Spleen (tissue), 11 donors: ENCODE data around the gene HOXC13. TPM values are rescaled to one million over a fixed set of nuclear protein-coding genes. Genes with fewer than 3 reads are reported as not detected.

Experiments used
- DNase-seq: peaks from one replicate; pipeline ENCODE4 v3.0.0-alpha.2; 2020
- H3K27ac ChIP-seq, 8 donors: fragments of 200-600 bp; sonication (generic) in 7 of 8; 1 replicate in 4 of 8; 2 replicates in 4 of 8; pipeline versions ENCODE4 v1.5.0 to v1.8.0; 2016 to 2021; ENCODE audit warnings: inconsistent platforms in 4 of 8, mild to moderate bottlenecking in 4 of 8, moderate library complexity in 1 of 8
- H3K27me3 ChIP-seq, 7 donors: fragments of 200-600 bp; sonication (generic) in 6 of 7; replicated peaks in 1 of 7; 1 replicate in 4 of 7; 2 replicates in 3 of 7; pipeline versions ENCODE4 v1.5.0 to v1.8.0; 2016 to 2021; ENCODE audit warnings: inconsistent platforms in 3 of 7, mild to moderate bottlenecking in 1 of 7
- H3K36me3 ChIP-seq, 6 donors: fragments of 200-600 bp; sonication (generic) in 5 of 6; 1 replicate in 4 of 6; 2 replicates in 2 of 6; pipeline versions ENCODE4 v1.5.0 to v1.8.0; 2016 to 2021; ENCODE audit warnings: inconsistent platforms in 2 of 6
- H3K4me1 ChIP-seq, 6 donors: fragments of 200-600 bp; sonication (generic) in 5 of 6; 1 replicate in 3 of 6; 2 replicates in 3 of 6; pipeline versions ENCODE4 v1.5.0 to v1.8.0; 2016 to 2021; ENCODE audit warnings: inconsistent platforms in 3 of 6
- H3K4me3 ChIP-seq, 8 donors: fragments of 200-600 bp; sonication (generic) in 7 of 8; 1 replicate in 4 of 8; 2 replicates in 4 of 8; pipeline versions ENCODE4 v1.5.0 to v1.8.0; 2016 to 2021; ENCODE audit warnings: inconsistent platforms in 4 of 8, mild to moderate bottlenecking in 4 of 8, moderate library complexity in 2 of 8
- H3K9me3 ChIP-seq, 8 donors: fragments of 200-600 bp; sonication (generic) in 7 of 8; 1 replicate in 4 of 8; 2 replicates in 4 of 8; pipeline versions ENCODE4 v1.5.0 to v1.8.0; 2016 to 2021; ENCODE audit warnings: inconsistent platforms in 4 of 8
- POLR2A ChIP-seq, 3 donors: fragments of 450-650 bp; IDR thresholded peaks; one replicate each; pipeline ENCODE4 v1.5.1; 2017; ENCODE audit warnings: antibody characterized with exemption in 3 of 3, mild to moderate bottlenecking in 1 of 3
- POLR2AphosphoS5 ChIP-seq, 3 donors: sonication (generic); formaldehyde crosslinking; IDR thresholded peaks; one replicate each; pipeline ENCODE4 v1.5.1; 2017; ENCODE audit warnings: antibody characterized with exemption in 3 of 3
- WGBS, 5 donors: extraction: QIAGEN DNeasy Blood & Tissue Kit in 3 of 5; methylation state at CpG; one replicate each; pipeline versions ENCODE4 v1.1.5 to v1.1.7; 2013 to 2018; 5-methylcytosine and 5-hydroxymethylcytosine counted together
- intact Hi-C: fragments of 100-400 bp; cut with DNase I; formaldehyde crosslinking; loops from one replicate; pipeline ENCODE4 v1.15.0; 2023; ENCODE audit warnings: low total_unique reads
- polyA plus RNA-seq, 3 donors: library from polyadenylated mRNA; stranded (reverse); fragments of 200-250 nt; gene quantifications; one replicate each; pipeline ENCODE4 v1.2.1, GENCODE V29; 2013
- total RNA-seq, 7 donors: library from RNA; depleted of rRNA in 3 of 7; stranded (reverse); fragments of >200 nt in 3 of 7; fragmentation: NEBNext Ultra II Directional in 4 of 7; extraction: Animal tissue kit (Norgen Biotek cat#: 25700) in 4 of 7; gene quantifications; one replicate each; pipeline versions ENCODE4 v1.1.0 to v1.2.1, GENCODE V29; 2016 to 2021
- TF ChIP-seq, protein P1 (sequence below), 11 experiments: fragments of 200-600 bp in 7 of 11; fragments of 450-650 bp in 4 of 11; sonication (generic) in 4 of 11; IDR thresholded peaks in 8 of 11; conservative IDR thresholded peaks in 3 of 11; 1 replicate in 7 of 11; 2 replicates in 4 of 11; pipeline versions ENCODE4 v1.4.0 to v1.8.0; 2016 to 2021; ENCODE audit warnings: antibody characterized with exemption in 11 of 11, inconsistent platforms in 4 of 11, mild to moderate bottlenecking in 1 of 11
- donor health status: healthy with polysubstance abuse.
- donor health status: DM: no; HTN: no; CAD: no; lungs with moderate emphysema.
- donor health status: DM: no; HTN: no; CAD: no.
- donor health status: Bipolar disorder and iron deficiency.
- donor health status: healthy.
- donor health status: DM: no; HTN: no; CAD: no.
- donor health status: DM: yes; HTN: yes; CAD: no.

Gene HOXC13
- total and polyA plus RNA-seq, 10 donors: not detected

DNA sequence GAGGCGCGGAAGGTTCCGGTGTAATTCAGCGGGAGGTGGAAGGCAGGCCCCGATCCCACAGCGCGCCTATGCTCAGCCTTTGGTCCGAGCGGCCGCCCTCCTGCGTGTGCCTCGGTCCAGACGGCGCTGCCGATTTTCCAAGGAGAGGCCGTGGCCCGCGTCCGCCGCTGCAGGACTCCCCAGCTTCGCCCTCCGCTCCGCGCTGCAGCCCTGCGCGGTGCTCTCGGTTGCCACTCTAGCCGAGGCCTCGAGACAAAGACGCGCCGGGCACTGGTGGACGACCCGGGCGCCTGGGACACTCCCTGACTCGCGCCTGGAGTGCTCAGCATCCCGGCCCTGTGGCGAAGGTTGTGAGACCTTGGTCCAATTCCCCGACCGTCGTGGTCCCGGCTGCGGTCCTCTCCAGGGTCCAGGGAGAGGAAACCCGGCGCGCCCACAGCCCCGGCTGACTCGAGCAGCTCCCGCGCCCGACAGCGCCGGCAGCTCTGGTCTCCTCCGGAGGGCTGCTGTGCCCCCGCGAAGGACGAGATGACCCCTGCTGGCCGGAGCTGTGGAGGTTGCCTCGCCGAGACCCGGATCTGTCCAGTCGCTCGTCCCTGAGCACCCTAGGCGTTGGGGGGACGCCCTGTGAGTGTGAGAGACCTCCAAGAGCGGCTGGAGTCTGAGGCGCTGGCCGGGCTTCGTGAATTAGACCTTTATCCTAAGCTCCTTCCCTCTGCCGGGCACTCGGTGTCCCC is 22.6 kb downstream of the HOXC13 start:
- H3K4me3 ChIP-seq: no peak overlapping the region
- WGBS, 5 donors: 3 to 5% (median 4%) methylated on average over 17 to 72 of the region's 72 CpGs
- no peaks in the 10 kb centered on the region for H3K9me3 ChIP-seq
- TF ChIP-seq POLR2A (IDR thresholded peaks at IDR 0.05): no peak
- TF ChIP-seq, protein P1, sequence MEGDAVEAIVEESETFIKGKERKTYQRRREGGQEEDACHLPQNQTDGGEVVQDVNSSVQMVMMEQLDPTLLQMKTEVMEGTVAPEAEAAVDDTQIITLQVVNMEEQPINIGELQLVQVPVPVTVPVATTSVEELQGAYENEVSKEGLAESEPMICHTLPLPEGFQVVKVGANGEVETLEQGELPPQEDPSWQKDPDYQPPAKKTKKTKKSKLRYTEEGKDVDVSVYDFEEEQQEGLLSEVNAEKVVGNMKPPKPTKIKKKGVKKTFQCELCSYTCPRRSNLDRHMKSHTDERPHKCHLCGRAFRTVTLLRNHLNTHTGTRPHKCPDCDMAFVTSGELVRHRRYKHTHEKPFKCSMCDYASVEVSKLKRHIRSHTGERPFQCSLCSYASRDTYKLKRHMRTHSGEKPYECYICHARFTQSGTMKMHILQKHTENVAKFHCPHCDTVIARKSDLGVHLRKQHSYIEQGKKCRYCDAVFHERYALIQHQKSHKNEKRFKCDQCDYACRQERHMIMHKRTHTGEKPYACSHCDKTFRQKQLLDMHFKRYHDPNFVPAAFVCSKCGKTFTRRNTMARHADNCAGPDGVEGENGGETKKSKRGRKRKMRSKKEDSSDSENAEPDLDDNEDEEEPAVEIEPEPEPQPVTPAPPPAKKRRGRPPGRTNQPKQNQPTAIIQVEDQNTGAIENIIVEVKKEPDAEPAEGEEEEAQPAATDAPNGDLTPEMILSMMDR (IDR thresholded peaks at IDR 0.05 in 8 of 11, conservative IDR thresholded peaks at IDR 0.05 in 3 of 11): no peak
- TF ChIP-seq POLR2AphosphoS5 (IDR thresholded peaks at IDR 0.05): no peak
- intact Hi-C loops: no loop called here
- DNase-seq: peak; percentile 64
- H3K27ac ChIP-seq: no peak overlapping the region
- peaks cover 30 to 100% (median 100%) of the 10 kb centered on the region in 7 donors for H3K27me3 ChIP-seq
- H3K4me1 ChIP-seq: peaks cover 0 to 55% (median 29%) of the 10 kb centered on the region in 6 donors
- H3K36me3 ChIP-seq: no peaks in the 10 kb centered on the region

DNA sequence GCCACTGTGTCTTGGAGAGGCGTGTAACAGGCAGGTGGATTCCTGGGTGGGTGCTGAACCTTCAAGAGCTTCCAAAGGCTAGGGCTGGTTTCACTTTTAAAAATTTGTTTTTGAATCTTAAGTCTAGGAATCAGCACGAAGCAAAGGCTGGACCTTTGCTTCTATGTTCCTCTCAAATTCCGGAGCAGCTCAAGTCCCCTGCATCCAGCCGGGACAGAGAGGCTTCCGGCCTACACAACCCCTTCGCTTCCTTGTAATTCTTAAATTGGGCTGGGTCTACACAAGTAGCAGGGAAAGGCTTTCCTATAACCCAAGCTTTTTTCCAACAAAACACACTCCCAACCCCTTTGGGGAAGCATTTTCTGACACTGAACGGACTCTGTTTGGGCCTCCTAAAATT is 24.4 kb downstream of the HOXC13 start:
- H3K27ac ChIP-seq: no peak overlapping the region
- intact Hi-C loops: no loop called here
- H3K4me1 ChIP-seq: peaks cover 0 to 53% (median 29%) of the 10 kb centered on the region in 6 donors
- H3K36me3 ChIP-seq: no peaks in the 10 kb centered on the region
- no peak for DNase-seq
- no peaks in the 10 kb centered on the region for H3K9me3 ChIP-seq
- TF ChIP-seq POLR2AphosphoS5 (IDR thresholded peaks at IDR 0.05): no peak
- no peak for TF ChIP-seq POLR2A (IDR thresholded peaks at IDR 0.05)
- peaks cover 22 to 100% (median 100%) of the 10 kb centered on the region in 7 donors for H3K27me3 ChIP-seq
- H3K4me3 ChIP-seq: no peak overlapping the region
- 16 to 24% (median 18%) methylated on average over 7 of the region's 7 CpGs for WGBS, 5 donors

DNA sequence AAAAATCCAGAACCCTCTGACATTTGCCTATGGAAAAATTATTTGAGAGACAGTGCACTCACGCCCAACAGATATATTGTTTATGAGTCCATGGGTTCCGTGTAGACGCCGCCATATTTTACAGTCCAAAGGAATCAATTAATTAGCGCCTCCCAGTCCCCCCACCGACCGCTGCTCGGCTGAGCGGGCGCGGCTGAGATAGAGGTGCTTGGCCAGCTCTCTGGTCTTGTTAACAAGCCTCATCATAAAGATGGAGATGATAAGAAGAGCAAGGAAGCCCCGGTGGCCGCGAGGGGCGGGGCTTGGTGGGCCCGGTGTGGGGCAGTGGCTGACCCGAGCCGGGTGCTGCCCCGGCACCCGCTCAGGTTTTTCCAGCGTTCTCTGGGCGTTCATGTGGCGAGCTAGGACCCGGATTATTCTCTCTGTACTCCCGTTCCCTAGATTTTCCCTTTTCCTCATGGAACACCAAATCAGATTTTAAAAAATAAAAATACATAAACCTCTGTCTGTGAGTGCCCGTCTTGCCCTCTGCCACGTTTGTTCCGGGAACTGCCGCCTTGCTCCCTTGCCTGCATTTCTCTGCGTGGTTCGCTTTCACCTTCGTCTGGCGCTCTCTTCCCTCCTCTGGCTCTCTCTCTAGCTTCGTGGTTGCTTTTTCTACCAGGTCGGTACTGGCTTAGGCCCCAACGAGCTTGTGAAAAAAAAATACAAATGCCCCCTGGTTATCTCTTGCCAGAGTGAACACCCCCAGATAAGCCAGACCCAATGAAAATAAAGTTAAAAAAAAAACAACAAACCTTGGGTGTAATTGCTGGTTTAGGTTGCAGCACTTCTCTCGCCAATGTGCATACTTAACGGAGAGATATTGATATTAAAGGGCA is 25.0 kb downstream of the HOXC13 start:
- Histone ChIP-seq H3K27ac (no peak overlapping the region), H3K4me3 (no peak overlapping the region), H3K9me3 (no peaks in the 10 kb centered on the region), H3K4me1 (peaks cover 0 to 53% (median 29%) of the 10 kb centered on the region in 6 donors), H3K27me3 (peaks cover 19 to 100% (median 100%) of the 10 kb centered on the region in 7 donors), H3K36me3 (no peaks in the 10 kb centered on the region)
- intact Hi-C loops: no loop called here
- TF ChIP-seq POLR2AphosphoS5 (IDR thresholded peaks at IDR 0.05) (no peak), POLR2A (IDR thresholded peaks at IDR 0.05) (no peak)
- TF ChIP-seq, protein P1 (IDR thresholded peaks at IDR 0.05 in 8 of 11, conservative IDR thresholded peaks at IDR 0.05 in 3 of 11): no peak
- WGBS, 5 donors: 7 to 11% (median 10%) methylated on average over 37 to 38 of the region's 38 CpGs
- DNase-seq: peak; percentile 42

DNA sequence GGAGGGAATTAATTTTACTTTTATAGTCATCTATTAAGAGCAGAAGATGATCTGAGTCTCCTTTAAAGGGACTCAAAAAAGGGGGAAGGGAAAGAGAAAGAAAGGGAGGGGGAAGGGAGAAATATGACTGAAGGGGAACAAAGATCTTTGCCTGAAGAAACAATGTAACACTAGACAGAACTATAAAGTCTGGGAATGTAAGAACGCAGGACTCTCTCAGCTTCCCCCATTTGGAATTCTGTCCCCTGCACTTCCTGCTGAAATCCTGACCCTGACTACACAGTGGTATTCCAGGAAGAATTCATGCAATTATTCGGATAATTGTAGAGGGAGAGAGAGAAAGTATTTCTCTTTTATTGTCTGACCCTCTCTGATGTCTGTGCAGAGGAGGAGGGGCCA is 25.7 kb downstream of the HOXC13 start:
- no peak overlapping the region for H3K4me3 ChIP-seq
- intact Hi-C loops: no loop called here
- peaks cover 19 to 100% (median 99%) of the 10 kb centered on the region in 7 donors for H3K27me3 ChIP-seq
- 0 to 11% (median 4%) methylated on average over 2 of the region's 2 CpGs for WGBS, 5 donors
- no peak for DNase-seq
- no peak overlapping the region for H3K27ac ChIP-seq
- H3K4me1 ChIP-seq: peaks cover 0 to 53% (median 29%) of the 10 kb centered on the region in 6 donors
- no peaks in the 10 kb centered on the region for H3K9me3 ChIP-seq
- TF ChIP-seq POLR2A (IDR thresholded peaks at IDR 0.05): no peak
- TF ChIP-seq POLR2AphosphoS5 (IDR thresholded peaks at IDR 0.05): no peak
- TF ChIP-seq, protein P1 (IDR thresholded peaks at IDR 0.05 in 8 of 11, conservative IDR thresholded peaks at IDR 0.05 in 3 of 11): no peak
- H3K36me3 ChIP-seq: no peaks in the 10 kb centered on the region
